Nephron progenitor cell (in vitro differentiated cells): ENCODE results near the gene QTRT2.

Source experiments
- DNase-seq: peaks from one replicate; pipeline ENCODE4 v3.0.0; 2021
- H3K27ac Mint-ChIP-seq: 2 replicates; pipeline ENCODE4 v1.8.0; 2021; ENCODE audit warnings: mild to moderate bottlenecking, moderate library complexity, mixed read lengths
- H3K27me3 Mint-ChIP-seq: 2 replicates; pipeline ENCODE4 v1.8.0; 2021; ENCODE audit warnings: mild to moderate bottlenecking, low read depth, mixed read lengths; ENCODE audit not compliant: poor library complexity
- H3K36me3 Mint-ChIP-seq: 2 replicates; pipeline ENCODE4 v1.8.0; 2021; ENCODE audit warnings: low read depth, mixed read lengths
- H3K4me1 Mint-ChIP-seq: 2 replicates; pipeline ENCODE4 v1.8.0; 2021; ENCODE audit warnings: mixed read lengths
- H3K4me3 Mint-ChIP-seq: 2 replicates; pipeline ENCODE4 v1.8.0; 2021; ENCODE audit warnings: mild to moderate bottlenecking, moderate library complexity, mixed read lengths
- H3K9me3 Mint-ChIP-seq: 2 replicates; pipeline ENCODE4 v1.8.0; 2021; ENCODE audit warnings: mild to moderate bottlenecking, moderate library complexity, mixed read lengths
- TF ChIP-seq, protein P1 (sequence below): fragments of 200-600 bp; sonication (generic); IDR thresholded peaks from 2 replicates; pipeline ENCODE4 v1.5.0; 2021; ENCODE audit warnings: antibody characterized with exemption

Gene QTRT2

DNA sequence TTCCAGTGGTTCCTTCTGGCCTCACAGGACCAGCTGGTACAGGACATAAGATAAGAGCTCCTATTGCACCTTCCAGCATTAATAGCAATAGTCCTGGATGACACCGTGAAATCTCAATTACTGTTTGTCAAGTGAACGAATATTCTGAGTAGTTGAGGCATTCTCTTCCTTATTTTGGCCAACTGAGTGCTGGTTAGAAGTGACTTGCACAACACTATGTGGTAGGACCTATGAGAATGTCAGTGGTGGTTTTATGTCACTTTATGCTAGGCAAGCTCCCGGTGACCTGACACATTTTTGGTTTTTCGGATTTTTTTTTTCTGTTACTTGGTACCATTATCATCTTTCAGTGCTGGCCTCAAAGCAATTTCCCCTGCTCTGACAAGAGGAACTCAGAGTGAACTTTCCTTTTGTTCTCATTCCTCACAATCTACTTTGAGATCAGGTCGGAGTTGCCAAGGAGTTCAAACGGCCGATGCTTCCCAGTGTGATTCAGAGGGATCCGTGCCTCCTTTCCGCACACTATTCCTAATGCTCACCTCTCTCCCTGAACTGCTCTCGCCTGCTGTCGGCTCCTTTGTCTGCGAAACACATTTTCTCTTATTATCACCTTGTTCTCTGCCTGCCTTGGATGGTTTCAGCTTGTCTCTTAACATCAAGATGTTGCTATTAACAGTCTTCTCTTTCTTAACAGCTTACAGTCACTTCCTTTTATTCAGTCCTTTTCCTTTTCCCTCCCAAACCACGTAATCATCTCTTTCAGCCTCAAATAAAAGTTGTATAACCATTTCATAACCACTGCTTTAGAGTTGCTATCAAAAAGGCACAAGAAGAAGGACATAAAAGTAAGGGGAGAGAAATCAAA lies 35.8 kb downstream of the QTRT2 start:
- TF ChIP-seq, protein P1, sequence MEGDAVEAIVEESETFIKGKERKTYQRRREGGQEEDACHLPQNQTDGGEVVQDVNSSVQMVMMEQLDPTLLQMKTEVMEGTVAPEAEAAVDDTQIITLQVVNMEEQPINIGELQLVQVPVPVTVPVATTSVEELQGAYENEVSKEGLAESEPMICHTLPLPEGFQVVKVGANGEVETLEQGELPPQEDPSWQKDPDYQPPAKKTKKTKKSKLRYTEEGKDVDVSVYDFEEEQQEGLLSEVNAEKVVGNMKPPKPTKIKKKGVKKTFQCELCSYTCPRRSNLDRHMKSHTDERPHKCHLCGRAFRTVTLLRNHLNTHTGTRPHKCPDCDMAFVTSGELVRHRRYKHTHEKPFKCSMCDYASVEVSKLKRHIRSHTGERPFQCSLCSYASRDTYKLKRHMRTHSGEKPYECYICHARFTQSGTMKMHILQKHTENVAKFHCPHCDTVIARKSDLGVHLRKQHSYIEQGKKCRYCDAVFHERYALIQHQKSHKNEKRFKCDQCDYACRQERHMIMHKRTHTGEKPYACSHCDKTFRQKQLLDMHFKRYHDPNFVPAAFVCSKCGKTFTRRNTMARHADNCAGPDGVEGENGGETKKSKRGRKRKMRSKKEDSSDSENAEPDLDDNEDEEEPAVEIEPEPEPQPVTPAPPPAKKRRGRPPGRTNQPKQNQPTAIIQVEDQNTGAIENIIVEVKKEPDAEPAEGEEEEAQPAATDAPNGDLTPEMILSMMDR = no peak
- Mint-ChIP-seq H3K27me3 (peaks cover 6% of the 10 kb centered on the region), H3K9me3 (no peaks in the 10 kb centered on the region), H3K36me3 (peaks cover 8% of the 10 kb centered on the region), H3K4me1 (no peaks in the 10 kb centered on the region), H3K27ac (no peak overlapping the region), H3K4me3 (no peak overlapping the region)
- DNase-seq = no peak

DNA sequence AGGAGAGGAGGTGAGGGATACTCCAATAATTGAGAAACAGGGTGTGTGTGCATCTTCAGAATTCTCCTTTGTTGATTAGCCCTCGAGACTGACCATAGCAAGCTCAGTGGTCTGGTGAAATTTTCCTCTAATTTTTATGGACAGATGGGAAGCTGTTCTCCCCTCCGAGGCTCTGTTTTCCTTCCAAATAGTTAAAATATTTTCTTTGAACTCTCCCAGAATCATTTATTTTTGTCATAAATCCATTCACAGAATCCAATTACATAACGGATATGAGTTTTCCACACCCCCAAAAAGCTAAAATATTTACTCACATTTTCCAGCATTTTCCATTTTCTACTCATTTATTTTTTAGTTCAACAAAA lies 36.5 kb downstream of the QTRT2 start:
- Mint-ChIP-seq H3K4me1 (no peaks in the 10 kb centered on the region), H3K4me3 (no peak overlapping the region), H3K9me3 (no peaks in the 10 kb centered on the region), H3K36me3 (peaks cover 2% of the 10 kb centered on the region), H3K27ac (no peak overlapping the region), H3K27me3 (peaks cover 10% of the 10 kb centered on the region)
- TF ChIP-seq, protein P1 = no peak
- no peak for DNase-seq

DNA sequence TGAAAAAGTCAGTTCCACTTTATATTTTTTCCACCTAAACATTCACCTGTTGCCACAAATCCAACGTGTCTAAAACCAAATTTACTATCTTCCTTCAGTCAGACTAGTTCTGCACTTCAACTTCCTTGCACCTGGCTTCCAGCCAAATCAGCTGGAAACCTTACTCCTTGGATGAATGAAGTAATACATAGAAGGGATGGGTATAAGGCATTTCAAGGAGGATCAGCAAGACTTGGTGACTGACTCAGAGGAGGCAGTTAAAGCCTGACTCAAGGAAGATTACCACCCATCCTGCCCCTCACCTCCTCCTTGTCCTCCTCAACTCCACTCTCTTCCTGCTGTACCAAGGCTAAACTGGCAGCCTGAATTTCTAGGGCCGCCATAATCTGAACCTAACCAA lies 37.1 kb downstream of the QTRT2 start:
- peaks cover 11% of the 10 kb centered on the region for H3K27me3 Mint-ChIP-seq
- DNase-seq = no peak

DNA sequence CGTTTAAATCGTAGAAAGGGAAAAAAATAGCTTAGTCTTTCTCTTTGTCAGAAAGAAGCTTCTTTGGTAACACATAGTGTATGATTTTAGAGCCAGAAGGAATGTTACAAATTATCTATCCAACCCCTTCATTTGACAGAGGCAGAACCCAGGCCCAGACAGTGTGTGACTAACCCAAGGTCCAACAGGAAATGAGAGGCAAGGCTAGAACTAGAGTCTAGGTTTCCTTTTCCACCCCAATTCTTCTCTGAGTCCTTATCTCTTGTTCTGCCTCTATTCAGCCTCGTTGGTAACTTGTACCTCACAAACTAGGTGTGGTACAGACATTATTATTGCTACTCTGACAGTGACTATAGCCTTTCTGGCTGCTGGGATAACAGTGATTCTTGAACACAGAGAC lies 39.3 kb downstream of the QTRT2 start:
- TF ChIP-seq, protein P1 = no peak
- Mint-ChIP-seq H3K9me3 (no peaks in the 10 kb centered on the region), H3K36me3 (no peaks in the 10 kb centered on the region), H3K4me1 (no peaks in the 10 kb centered on the region), H3K27ac (no peak overlapping the region), H3K4me3 (no peak overlapping the region), H3K27me3 (peaks cover 11% of the 10 kb centered on the region)
- DNase-seq = no peak

More for the DNA sequence above, 37.1 kb downstream of the QTRT2 start:
- TF ChIP-seq, protein P1 = no peak
- Mint-ChIP-seq H3K4me1 (no peaks in the 10 kb centered on the region), H3K4me3 (no peak overlapping the region), H3K9me3 (no peaks in the 10 kb centered on the region), H3K27ac (no peak overlapping the region), H3K36me3 (no peaks in the 10 kb centered on the region)

DNA sequence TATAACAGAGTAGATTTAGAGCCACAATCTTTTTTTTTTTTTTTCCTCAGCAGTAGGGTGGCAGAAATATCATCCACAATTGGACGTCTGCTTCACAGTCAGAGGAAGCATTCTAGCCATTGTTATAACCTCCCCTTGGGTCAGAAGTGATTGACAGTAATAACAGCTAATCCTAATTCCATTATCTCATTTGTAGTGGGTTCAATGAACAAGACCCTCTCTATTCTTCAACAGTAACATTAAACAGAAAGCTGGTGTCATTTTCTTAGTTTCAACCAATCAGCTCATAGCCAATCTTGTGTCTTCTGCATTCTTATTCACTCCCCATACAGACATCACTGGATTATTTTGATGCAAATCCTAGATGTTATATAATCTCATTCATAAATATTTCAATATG lies 44.6 kb downstream of the QTRT2 start:
- Mint-ChIP-seq H3K27ac (no peak overlapping the region), H3K27me3 (peaks cover 5% of the 10 kb centered on the region), H3K4me3 (no peak overlapping the region), H3K4me1 (no peaks in the 10 kb centered on the region), H3K9me3 (no peaks in the 10 kb centered on the region), H3K36me3 (no peaks in the 10 kb centered on the region)
- no peak for DNase-seq
- TF ChIP-seq, protein P1 = no peak

DNA sequence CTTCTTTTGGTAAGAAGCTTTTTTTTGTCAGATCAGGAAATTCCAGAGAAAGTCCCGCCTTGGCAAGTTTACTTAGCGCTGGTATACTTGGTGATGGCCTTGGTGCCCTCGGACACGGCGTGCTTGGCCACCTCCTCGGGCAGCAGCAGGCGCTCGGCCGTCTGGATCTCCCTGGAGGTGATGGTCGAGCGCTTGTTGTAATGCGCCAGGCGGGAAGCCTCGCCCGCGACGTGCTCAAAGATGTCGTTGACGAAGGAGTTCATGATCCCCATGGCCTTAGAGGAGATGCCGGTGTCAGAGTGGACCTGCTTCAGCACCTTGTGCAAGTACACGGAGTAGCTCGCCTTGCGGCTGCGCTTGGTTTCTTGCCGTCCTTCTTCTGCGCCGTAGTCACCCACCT lies 46.6 kb downstream of the QTRT2 start:
- no peaks in the 10 kb centered on the region for H3K4me1 Mint-ChIP-seq
- H3K36me3 Mint-ChIP-seq = no peaks in the 10 kb centered on the region
- no peaks in the 10 kb centered on the region for H3K27me3 Mint-ChIP-seq
- TF ChIP-seq, protein P1 = no peak
- no peak for DNase-seq
- no peak overlapping the region for H3K27ac Mint-ChIP-seq
- H3K9me3 Mint-ChIP-seq = no peaks in the 10 kb centered on the region
- no peak overlapping the region for H3K4me3 Mint-ChIP-seq
